Measurements from ENCODE around the gene CLDN6.

Gene CLDN6

GRCh38 chr16:2987286-2987685, 30.7 kb downstream of the CLDN6 start:
- no peak for DNase-seq (ENCODE audit: low spot score)

GRCh38 chr16:2986623-2987188, 31.3 kb downstream of the CLDN6 start:
- no peak for DNase-seq (ENCODE audit: low spot score)

GRCh38 chr16:2985893-2986355, 32.1 kb downstream of the CLDN6 start:
- DNase-seq (ENCODE audit: low spot score): no peak

GRCh38 chr16:2985462-2985861, 32.5 kb downstream of the CLDN6 start:
- no peak for DNase-seq (ENCODE audit: low spot score)

- peak; percentile 95 for DNase-seq (ENCODE audit: low spot score)
Measured at GRCh38 chr16:2983706-2984136, 34.3 kb downstream of the CLDN6 start.

- DNase-seq (ENCODE audit: low spot score): no peak
Measured at GRCh38 chr16:2982402-2982801, 35.6 kb downstream of the CLDN6 start.

- no peak for DNase-seq (ENCODE audit: low spot score)
Measured at GRCh38 chr16:2981899-2982250, 36.1 kb downstream of the CLDN6 start.

GRCh38 chr16:2981177-2981898, 36.6 kb downstream of the CLDN6 start:
- no peak for DNase-seq (ENCODE audit: low spot score)

GRCh38 chr16:2980227-2981176, 37.5 kb downstream of the CLDN6 start, which contains the start of gene PKMYT1:
Gene PKMYT1 (minus strand): TSS chr16:2980446. CDS start chr16:2979657, 789 bp downstream.
- peak; percentile 100 for DNase-seq (ENCODE audit: low spot score)

- no peak for DNase-seq (ENCODE audit: low spot score)
Measured at GRCh38 chr16:2979669-2980226, 38.2 kb downstream of the CLDN6 start.

GRCh38 chr16:2977440-2977839, 40.5 kb downstream of the CLDN6 start:
- no peak for DNase-seq (ENCODE audit: low spot score)

- no peak for DNase-seq (ENCODE audit: low spot score)
Measured at GRCh38 chr16:2976673-2977072, 41.3 kb downstream of the CLDN6 start.

- no peak for DNase-seq (ENCODE audit: low spot score)
Measured at GRCh38 chr16:2976201-2976600, 41.8 kb downstream of the CLDN6 start.

- DNase-seq (ENCODE audit: low spot score): no peak
Measured at GRCh38 chr16:2975161-2975795, 42.7 kb downstream of the CLDN6 start.

GRCh38 chr16:2974319-2975056, 43.5 kb downstream of the CLDN6 start:
- no peak for DNase-seq (ENCODE audit: low spot score)

- no peak for DNase-seq (ENCODE audit: low spot score)
Measured at GRCh38 chr16:2973605-2974318, 44.2 kb downstream of the CLDN6 start.

- DNase-seq (ENCODE audit: low spot score): no peak
Measured at GRCh38 chr16:2973093-2973492, 44.9 kb downstream of the CLDN6 start.

- no peak for DNase-seq (ENCODE audit: low spot score)
Measured at GRCh38 chr16:2971985-2972784, 45.8 kb downstream of the CLDN6 start.

- no peak for DNase-seq (ENCODE audit: low spot score)
Measured at GRCh38 chr16:2971134-2971984, 46.6 kb downstream of the CLDN6 start.

Measured in GM03348 (cell line).